GM12801 (cell line): Measurements from ENCODE around the gene RNF220.

Source experiments
- CTCF ChIP-seq: IDR thresholded peaks from one replicate; pipeline ENCODE4 v1.5.1; 2011; ENCODE audit warnings: control low read depth; ENCODE audit not compliant: insufficient read length; ENCODE audit errors: extremely low read depth

The RNF220 gene

GRCh38 chr1:44513111-44513510, 108.1 kb downstream of the RNF220 start:
- TF ChIP-seq CTCF: no peak

GRCh38 chr1:44514673-44515072, 109.6 kb downstream of the RNF220 start:
- TF ChIP-seq CTCF: no peak

DNA sequence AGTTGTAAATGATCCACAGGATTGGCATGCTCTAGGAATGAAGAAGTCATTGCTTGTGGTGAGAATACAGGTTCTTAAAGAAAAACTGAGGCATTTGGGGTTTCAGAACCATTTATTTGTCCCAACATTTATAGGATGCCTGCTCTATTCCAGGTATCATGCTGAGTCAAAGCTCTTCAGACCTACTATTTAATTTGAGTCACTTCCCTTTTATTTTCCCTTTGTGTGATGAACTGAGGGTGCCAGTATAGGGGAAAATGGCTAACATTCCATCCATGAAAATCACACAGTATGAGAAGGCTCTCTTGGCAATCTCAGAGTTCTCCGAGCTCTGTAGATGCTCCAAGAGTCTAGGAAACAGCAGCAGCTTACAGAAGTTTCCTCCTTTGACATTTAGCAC, 110.4 kb downstream of the RNF220 start:
- TF ChIP-seq CTCF: no peak

DNA sequence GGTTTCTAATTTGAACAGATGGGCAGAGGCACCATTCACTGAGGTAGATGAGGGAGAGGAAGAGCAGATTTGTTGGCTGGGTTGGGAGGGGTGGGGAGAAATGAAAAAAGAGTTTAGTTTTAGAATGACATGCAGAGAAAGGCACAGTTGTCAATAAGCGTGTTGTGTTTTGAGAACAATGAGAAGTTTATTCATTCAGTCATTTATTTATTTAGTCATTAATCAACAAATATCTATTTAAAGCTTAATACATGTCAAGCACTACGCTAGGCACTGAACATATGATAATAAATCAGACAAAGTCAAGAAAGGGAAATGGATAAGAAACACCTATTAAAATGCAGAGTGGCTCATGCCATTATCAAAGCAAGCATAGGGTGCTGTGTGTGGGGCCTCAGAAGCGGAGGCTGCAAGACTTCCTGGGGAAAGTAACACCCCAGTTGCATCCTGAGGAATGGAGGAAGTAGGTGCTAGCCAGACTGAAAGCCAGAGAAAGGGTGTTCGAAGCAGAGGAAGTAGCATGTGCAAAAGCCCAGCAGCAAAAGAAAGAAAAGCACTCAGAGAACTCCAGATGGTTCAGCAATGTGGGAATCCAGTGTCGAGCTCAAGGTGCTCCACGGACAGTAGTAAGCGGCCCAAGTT, 114.1 kb downstream of the RNF220 start:
- TF ChIP-seq CTCF: no peak

- no peak for TF ChIP-seq CTCF
Measured at GRCh38 chr1:44521378-44522080, 116.5 kb downstream of the RNF220 start.

DNA sequence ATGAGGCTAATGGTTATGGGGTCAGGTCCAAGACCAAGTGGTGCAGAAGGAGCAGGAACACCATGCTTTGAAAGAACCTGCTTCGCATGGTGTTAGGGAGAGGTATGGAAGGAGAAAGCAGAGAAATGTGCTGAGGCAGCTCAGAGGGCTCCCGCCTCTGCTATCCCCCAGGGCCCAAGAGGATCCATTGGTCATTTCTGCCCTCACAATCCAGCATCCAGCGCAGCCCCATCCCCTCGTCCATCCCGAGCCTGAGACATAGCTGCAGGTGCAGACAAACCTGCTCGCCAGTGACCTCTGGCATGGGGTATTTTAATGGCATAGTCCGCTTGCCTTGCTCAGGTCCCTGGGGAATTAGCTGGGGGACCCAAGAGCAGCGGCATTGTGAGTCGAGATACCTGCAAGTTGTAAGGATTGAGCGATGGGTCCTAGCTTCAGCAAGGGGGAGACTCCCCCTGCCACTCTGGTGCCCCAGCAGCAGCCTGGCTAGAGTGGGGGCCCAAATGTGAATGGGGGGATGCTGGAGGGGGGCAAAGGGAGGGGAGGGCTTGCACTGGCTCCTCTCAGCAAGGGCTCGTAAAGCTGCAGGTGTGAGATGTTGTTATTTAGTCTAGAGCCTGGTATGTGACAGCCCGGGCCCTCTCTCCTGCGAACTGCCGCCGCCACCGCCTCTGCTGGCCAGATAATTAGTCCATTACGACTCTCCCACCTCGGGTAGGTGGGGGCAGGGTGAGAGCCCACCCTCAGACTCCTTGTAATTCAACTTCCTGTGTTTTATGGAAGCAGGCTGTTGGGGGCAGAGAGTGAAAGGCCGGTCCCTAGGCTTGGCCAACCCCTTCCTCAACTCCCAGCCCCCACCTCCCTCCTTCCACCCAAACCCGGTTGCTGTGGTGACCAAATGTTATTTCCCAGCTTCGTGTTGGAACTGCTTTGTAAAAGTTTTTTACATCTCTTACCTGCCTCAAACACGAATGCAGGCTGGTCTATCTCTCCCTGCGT, 118.8 kb downstream of the RNF220 start:
- no peak for TF ChIP-seq CTCF
